Mononuclear cell (primary cell): ENCODE data around the gene CRMP1. TPM values are rescaled to one million over a fixed set of nuclear protein-coding genes. Genes with fewer than 3 reads are reported as not detected.

Experiments
- H3K27me3 ChIP-seq: 2 replicates; pipeline ENCODE4 v1.6.0; 2011; ENCODE audit warnings: low read length, control low read depth; ENCODE audit not compliant: insufficient read depth
- H3K4me1 ChIP-seq: 2 replicates; pipeline ENCODE4 v1.5.1; 2011; ENCODE audit warnings: mild to moderate bottlenecking, low read length, control low read depth; ENCODE audit not compliant: insufficient read depth
- H3K4me3 ChIP-seq: 2 replicates; pipeline ENCODE4 v1.5.1; 2011; ENCODE audit warnings: mild to moderate bottlenecking, low read length, moderate library complexity
- H3K9me3 ChIP-seq: 2 replicates; pipeline ENCODE4 v1.5.1; 2011; ENCODE audit warnings: low read depth, mild to moderate bottlenecking, control low read depth, low read length
- total RNA-seq: library from RNA; depleted of rRNA; stranded (reverse); fragments of >200 nt; gene quantifications from one replicate; pipeline ENCODE4 v1.2.3, GENCODE V29; 2012

CRMP1 gene
- total RNA-seq, 1 donor: not detected

DNA sequence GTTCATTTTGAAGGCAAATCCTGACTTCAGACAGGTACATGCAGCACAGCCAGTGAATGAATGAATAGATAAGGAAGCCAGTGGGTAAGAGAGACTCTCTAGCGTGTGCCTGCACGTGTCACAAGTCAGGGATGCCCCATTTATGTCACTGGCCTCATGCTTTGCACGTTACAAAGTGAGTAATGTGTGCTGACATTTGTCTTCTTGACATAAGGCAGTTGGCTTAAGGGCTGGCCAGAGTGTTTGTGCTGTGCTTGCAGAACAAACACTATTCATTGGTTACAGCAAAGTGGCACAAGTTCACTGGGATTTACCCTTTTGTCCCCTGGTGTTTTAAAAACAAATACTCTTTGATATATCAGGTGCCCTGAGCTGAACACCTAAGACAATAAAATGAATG, 55.9 kb downstream of the CRMP1 start:
- Histone ChIP-seq H3K27me3 (no peaks in the 10 kb centered on the region), H3K4me1 (no peaks in the 10 kb centered on the region), H3K9me3 (no peaks in the 10 kb centered on the region), H3K4me3 (no peak overlapping the region)

- no peaks in the 10 kb centered on the region for H3K27me3 ChIP-seq
- no peaks in the 10 kb centered on the region for H3K9me3 ChIP-seq
- peaks cover 6% of the 10 kb centered on the region for H3K4me1 ChIP-seq
- H3K4me3 ChIP-seq: no peak overlapping the region
Observed at GRCh38 chr4:5828005-5828391, 64.9 kb downstream of the CRMP1 start.

DNA sequence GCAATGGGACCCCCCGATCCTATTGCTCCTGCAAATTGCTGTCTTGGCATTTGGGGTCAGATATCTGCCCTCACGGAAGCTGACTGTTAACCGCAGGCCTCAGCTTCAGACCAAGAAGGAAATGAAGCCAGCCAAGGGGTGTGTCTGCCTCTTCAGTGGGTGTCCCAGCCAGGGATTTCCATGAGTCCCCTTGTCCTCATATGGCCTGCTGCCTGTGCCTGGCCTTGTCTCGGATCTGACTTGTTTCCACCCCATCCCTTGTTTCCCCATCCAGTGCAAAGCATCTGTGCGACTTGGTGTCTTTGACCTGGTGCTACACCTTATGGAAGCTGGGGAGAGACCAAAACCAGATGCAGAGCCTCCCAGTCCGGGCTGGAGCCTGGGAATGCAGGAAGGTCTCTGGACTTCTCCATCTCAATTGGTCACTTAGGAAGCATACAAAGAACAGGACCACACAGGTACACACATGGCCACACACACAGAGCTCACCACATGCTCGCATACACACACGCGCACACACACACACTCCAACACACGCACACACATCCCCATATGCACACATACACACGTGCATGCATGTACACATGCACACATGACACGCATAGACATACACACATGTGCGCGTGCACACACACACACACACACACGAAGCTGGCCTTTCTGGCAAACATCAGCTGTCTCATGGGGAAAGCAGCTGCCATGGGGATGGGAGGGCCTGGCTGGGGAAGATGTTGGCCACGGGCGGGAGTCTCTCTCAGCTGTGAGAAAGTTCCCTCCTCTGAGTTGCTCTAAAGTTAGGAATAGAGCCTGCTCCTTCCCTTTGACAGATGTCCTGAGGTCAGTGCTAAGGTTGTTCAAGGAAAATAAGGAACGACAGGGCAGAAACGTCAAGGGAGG, 65.5 kb downstream of the CRMP1 start:
- Histone ChIP-seq H3K27me3 (no peaks in the 10 kb centered on the region), H3K4me3 (no peak overlapping the region), H3K4me1 (peaks cover 6% of the 10 kb centered on the region), H3K9me3 (no peaks in the 10 kb centered on the region)

GRCh38 chr4:5826437-5827107, 66.3 kb downstream of the CRMP1 start:
- no peaks in the 10 kb centered on the region for H3K27me3 ChIP-seq
- no peak overlapping the region for H3K4me3 ChIP-seq
- H3K9me3 ChIP-seq: no peaks in the 10 kb centered on the region
- peaks cover 6% of the 10 kb centered on the region for H3K4me1 ChIP-seq

- Histone ChIP-seq H3K4me3 (no peak overlapping the region), H3K9me3 (no peaks in the 10 kb centered on the region), H3K27me3 (no peaks in the 10 kb centered on the region), H3K4me1 (peaks cover 6% of the 10 kb centered on the region)
Observed at GRCh38 chr4:5825321-5826041, 67.4 kb downstream of the CRMP1 start.

DNA sequence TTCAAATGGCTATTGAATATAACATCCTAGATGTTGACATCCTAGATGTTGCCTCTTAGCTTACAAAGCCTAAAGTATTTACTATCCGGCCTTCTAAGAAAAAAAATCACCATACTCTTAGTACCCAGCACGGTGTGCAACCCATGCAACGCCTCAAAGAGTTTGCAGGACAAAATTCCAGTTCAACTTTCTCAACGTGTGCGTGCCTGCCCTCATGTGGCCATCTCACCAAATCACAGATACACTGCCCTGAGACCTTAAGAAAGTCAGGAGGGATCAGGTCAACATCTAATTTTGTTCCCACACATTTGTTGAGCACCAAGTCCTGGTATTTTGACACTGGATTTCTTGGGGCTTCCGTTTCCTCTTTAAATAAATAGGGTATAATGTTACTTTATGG, 68.3 kb downstream of the CRMP1 start:
- no peaks in the 10 kb centered on the region for H3K27me3 ChIP-seq
- H3K9me3 ChIP-seq: no peaks in the 10 kb centered on the region
- H3K4me1 ChIP-seq: peaks cover 6% of the 10 kb centered on the region
- no peak overlapping the region for H3K4me3 ChIP-seq

- no peak overlapping the region for H3K4me3 ChIP-seq
- H3K4me1 ChIP-seq: peaks cover 6% of the 10 kb centered on the region
- no peaks in the 10 kb centered on the region for H3K27me3 ChIP-seq
- H3K9me3 ChIP-seq: no peaks in the 10 kb centered on the region
Observed at GRCh38 chr4:5824227-5824626, 68.7 kb downstream of the CRMP1 start.

- H3K9me3 ChIP-seq: no peaks in the 10 kb centered on the region
- peaks cover 6% of the 10 kb centered on the region for H3K4me1 ChIP-seq
- H3K4me3 ChIP-seq: no peak overlapping the region
- H3K27me3 ChIP-seq: no peaks in the 10 kb centered on the region
Observed at GRCh38 chr4:5823542-5824211, 69.2 kb downstream of the CRMP1 start.

- peaks cover 6% of the 10 kb centered on the region for H3K4me1 ChIP-seq
- no peak overlapping the region for H3K4me3 ChIP-seq
- H3K27me3 ChIP-seq: no peaks in the 10 kb centered on the region
- no peaks in the 10 kb centered on the region for H3K9me3 ChIP-seq
Observed at GRCh38 chr4:5822619-5823018, 70.3 kb downstream of the CRMP1 start.

- Histone ChIP-seq H3K27me3 (no peaks in the 10 kb centered on the region), H3K4me1 (peaks cover 2% of the 10 kb centered on the region), H3K9me3 (no peaks in the 10 kb centered on the region), H3K4me3 (no peak overlapping the region)
Observed at GRCh38 chr4:5821665-5822358, 71.1 kb downstream of the CRMP1 start.

DNA sequence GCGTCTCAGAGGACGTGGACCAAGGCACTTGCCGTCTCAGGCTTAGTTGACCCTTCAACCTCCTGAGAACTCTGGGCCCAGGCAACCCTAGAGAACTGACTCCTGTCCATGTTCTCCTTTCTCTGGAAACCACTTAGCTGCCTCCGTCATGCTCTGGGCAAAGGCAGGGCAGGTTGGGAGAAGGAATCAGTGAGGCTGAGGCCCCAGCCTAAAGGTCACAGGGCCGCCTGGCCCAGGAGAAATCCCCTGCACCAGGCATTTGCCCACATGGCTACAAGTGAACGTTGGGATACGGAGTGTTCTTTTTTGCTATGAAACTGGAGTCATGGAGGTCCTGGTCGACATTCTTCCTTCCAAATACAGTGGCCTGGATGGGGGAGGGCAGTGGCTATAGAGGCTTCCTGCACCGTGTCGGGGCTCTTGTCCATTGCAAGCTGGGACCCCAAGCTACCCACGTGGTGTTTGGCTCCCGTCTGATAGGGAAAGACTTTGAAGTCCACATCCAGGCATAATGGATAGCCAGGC, 76.0 kb downstream of the CRMP1 start:
- Histone ChIP-seq H3K4me1 (no peaks in the 10 kb centered on the region), H3K9me3 (no peaks in the 10 kb centered on the region), H3K27me3 (no peaks in the 10 kb centered on the region), H3K4me3 (no peak overlapping the region)

DNA sequence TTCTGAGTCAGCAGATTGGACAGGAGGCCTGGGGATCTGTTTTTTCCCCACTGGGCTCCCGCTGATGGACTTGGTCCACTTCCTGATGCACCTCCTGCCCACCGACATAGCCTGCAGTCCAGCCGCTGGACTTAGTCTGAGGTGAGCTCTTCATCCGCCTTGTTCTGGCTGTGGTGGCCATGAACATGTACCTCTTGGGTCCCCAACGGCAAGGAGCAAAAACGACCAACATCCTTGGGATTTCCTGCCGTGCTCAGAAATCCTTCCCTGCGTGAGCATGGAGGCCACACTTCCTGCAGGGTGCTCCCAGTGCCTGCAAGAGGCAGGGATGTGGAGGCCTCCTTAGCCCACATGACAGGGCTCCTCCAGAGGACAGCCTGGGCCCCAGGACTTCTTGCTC, 76.8 kb downstream of the CRMP1 start:
- H3K9me3 ChIP-seq: no peaks in the 10 kb centered on the region
- no peaks in the 10 kb centered on the region for H3K27me3 ChIP-seq
- no peaks in the 10 kb centered on the region for H3K4me1 ChIP-seq
- H3K4me3 ChIP-seq: no peak overlapping the region

GRCh38 chr4:5815641-5816040, 77.2 kb downstream of the CRMP1 start:
- no peaks in the 10 kb centered on the region for H3K9me3 ChIP-seq
- no peaks in the 10 kb centered on the region for H3K4me1 ChIP-seq
- no peak overlapping the region for H3K4me3 ChIP-seq
- H3K27me3 ChIP-seq: no peaks in the 10 kb centered on the region

DNA sequence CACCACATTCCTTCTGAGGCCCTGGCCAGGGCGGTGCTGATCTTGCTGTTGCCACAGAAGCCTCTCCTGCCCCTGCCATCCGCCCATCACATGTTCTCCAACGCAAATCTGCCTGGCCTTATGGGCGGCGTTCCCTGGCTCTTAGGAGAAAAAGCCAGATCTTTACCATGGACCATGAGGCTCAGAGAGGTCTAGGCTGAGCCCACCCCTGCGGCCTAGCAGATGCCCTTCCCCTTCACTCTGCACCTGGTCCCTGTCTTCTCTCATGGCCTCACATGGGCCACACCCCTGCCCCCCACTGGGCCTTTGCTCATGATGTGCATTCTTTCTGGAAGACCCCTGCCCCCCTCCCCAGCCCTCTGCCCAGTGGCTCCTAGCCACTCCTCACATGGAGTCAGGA, 78.5 kb downstream of the CRMP1 start:
- Histone ChIP-seq H3K27me3 (no peaks in the 10 kb centered on the region), H3K9me3 (no peaks in the 10 kb centered on the region), H3K4me3 (no peak overlapping the region), H3K4me1 (no peaks in the 10 kb centered on the region)
